ENCODE measurements around the gene FECH. TPM values are rescaled to one million over a fixed set of nuclear protein-coding genes. Genes with fewer than 3 reads are reported as not detected.

FECH gene
- total and polyA plus RNA-seq, 10 of the 15 experiments (the other 5 are each of a cell fraction or from before 2014, with no cell fraction given): 9.9 to 50.0 (median 30.1) TPM

GRCh38 chr18:57542812-57543427 lies 43.6 kb downstream of the FECH start:
- RAD21 ChIA-PET (ENCODE audit: unreplicated experiment): no interaction called here
- BruUV-seq (replicated peaks): no TSS peak
- H3K4me2 ChIP-seq (ENCODE audit: control insufficient read depth, insufficient read depth): no peak overlapping the region
- no peaks in the 10 kb centered on the region; the same call in 2 of the 3 replicates for H3K9me3 ChIP-seq (replicated peaks; ENCODE audit: control insufficient read depth, insufficient read depth, low read length)
- H3K27ac ChIP-seq (ENCODE audit: control insufficient read depth, insufficient read depth): no peak overlapping the region
- H3K4me1 ChIP-seq (ENCODE audit: control insufficient read depth, insufficient read depth, low read length): peaks cover 4% of the 10 kb centered on the region
- POLR2A ChIA-PET: no interaction called here
- SMC1A ChIA-PET (ENCODE audit: uncharacterized antibody, unreplicated experiment): interaction anchor here (0.9 to 1.3 kb wide), 2 partner anchors 19 to 37 kb away, joined by 3 read pairs; no protein-coding TSS in a partner anchor
- H4K20me1 ChIP-seq (ENCODE audit: control insufficient read depth, insufficient read depth): no peaks in the 10 kb centered on the region
- 78% methylated on average over 17 of the region's 17 CpGs for WGBS (ENCODE audit: insufficient coverage, insufficient replicate concordance, low lambda C conversion rate, missing lambda C conversion rate)
- DNase-seq (ENCODE audit: low read depth, low spot score) (no peak), FAIRE-seq (no peak), ATAC-seq (no peak)
- in situ Hi-C loops (cut with MboI) (no loop called here), intact Hi-C loops (cut with micrococcal nuclease; ENCODE audit: unreplicated experiment) (no loop called here)
- H3K9ac ChIP-seq (ENCODE audit: control insufficient read depth, insufficient read depth, low read length): no peak overlapping the region
- no peaks in the 10 kb centered on the region for H3K36me3 ChIP-seq (ENCODE audit: control insufficient read depth in 2 of 2, insufficient read depth in 2 of 2, low read length in 1 of 2)
- CTCF ChIA-PET: interaction anchor here (1.3 kb wide), 1 partner anchor 16 kb away, joined by 3 read pairs; no protein-coding TSS in a partner anchor
- H2AFZ ChIP-seq (ENCODE audit: control insufficient read depth, low read depth, low read length): no peak overlapping the region
- H3K4me3 ChIP-seq: no peak overlapping the region
- no peaks in the 10 kb centered on the region for H3K79me2 ChIP-seq (ENCODE audit: control insufficient read depth, insufficient read depth, low read length)
- TF ChIP-seq CBX5 (IDR thresholded peaks at IDR 0.05; ENCODE audit: low read depth): no peak
- TF ChIP-seq, protein P1, sequence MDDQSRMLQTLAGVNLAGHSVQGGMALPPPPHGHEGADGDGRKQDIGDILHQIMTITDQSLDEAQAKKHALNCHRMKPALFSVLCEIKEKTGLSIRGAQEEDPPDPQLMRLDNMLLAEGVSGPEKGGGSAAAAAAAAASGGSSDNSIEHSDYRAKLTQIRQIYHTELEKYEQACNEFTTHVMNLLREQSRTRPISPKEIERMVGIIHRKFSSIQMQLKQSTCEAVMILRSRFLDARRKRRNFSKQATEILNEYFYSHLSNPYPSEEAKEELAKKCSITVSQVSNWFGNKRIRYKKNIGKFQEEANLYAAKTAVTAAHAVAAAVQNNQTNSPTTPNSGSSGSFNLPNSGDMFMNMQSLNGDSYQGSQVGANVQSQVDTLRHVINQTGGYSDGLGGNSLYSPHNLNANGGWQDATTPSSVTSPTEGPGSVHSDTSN (IDR thresholded peaks at IDR 0.05; ENCODE audit: insufficient replicate concordance, low read depth, low read length): no peak
- no peak for TF ChIP-seq SREBF1 (IDR thresholded peaks at IDR 0.05; ENCODE audit: low read length)
- TF ChIP-seq ASH2L (IDR thresholded peaks at IDR 0.05; ENCODE audit: borderline replicate concordance, low read depth): no peak
- no peak for TF ChIP-seq STAT3 (IDR thresholded peaks at IDR 0.05; ENCODE audit: low read depth, low read length)
- TF ChIP-seq MXI1 (IDR thresholded peaks at IDR 0.05; ENCODE audit: low read depth, low read length): no peak
- TF ChIP-seq, protein P2, sequence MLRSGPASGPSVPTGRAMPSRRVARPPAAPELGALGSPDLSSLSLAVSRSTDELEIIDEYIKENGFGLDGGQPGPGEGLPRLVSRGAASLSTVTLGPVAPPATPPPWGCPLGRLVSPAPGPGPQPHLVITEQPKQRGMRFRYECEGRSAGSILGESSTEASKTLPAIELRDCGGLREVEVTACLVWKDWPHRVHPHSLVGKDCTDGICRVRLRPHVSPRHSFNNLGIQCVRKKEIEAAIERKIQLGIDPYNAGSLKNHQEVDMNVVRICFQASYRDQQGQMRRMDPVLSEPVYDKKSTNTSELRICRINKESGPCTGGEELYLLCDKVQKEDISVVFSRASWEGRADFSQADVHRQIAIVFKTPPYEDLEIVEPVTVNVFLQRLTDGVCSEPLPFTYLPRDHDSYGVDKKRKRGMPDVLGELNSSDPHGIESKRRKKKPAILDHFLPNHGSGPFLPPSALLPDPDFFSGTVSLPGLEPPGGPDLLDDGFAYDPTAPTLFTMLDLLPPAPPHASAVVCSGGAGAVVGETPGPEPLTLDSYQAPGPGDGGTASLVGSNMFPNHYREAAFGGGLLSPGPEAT (IDR thresholded peaks at IDR 0.05; ENCODE audit: low read depth): no peak
- TF ChIP-seq MTA3 (IDR thresholded peaks at IDR 0.05; ENCODE audit: borderline replicate concordance, low read length): no peak
- TF ChIP-seq POLR2AphosphoS5 (IDR thresholded peaks at IDR 0.05; ENCODE audit: low read length): no peak
- no peak for TF ChIP-seq IRF4 (IDR thresholded peaks at IDR 0.05; ENCODE audit: low read depth, low read length)
- TF ChIP-seq YBX1 (IDR thresholded peaks at IDR 0.05): no peak
- TF ChIP-seq, protein P3, sequence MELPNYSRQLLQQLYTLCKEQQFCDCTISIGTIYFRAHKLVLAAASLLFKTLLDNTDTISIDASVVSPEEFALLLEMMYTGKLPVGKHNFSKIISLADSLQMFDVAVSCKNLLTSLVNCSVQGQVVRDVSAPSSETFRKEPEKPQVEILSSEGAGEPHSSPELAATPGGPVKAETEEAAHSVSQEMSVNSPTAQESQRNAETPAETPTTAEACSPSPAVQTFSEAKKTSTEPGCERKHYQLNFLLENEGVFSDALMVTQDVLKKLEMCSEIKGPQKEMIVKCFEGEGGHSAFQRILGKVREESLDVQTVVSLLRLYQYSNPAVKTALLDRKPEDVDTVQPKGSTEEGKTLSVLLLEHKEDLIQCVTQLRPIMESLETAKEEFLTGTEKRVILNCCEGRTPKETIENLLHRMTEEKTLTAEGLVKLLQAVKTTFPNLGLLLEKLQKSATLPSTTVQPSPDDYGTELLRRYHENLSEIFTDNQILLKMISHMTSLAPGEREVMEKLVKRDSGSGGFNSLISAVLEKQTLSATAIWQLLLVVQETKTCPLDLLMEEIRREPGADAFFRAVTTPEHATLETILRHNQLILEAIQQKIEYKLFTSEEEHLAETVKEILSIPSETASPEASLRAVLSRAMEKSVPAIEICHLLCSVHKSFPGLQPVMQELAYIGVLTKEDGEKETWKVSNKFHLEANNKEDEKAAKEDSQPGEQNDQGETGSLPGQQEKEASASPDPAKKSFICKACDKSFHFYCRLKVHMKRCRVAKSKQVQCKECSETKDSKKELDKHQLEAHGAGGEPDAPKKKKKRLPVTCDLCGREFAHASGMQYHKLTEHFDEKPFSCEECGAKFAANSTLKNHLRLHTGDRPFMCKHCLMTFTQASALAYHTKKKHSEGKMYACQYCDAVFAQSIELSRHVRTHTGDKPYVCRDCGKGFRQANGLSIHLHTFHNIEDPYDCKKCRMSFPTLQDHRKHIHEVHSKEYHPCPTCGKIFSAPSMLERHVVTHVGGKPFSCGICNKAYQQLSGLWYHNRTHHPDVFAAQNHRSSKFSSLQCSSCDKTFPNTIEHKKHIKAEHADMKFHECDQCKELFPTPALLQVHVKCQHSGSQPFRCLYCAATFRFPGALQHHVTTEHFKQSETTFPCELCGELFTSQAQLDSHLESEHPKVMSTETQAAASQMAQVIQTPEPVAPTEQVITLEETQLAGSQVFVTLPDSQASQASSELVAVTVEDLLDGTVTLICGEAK (IDR thresholded peaks at IDR 0.05; ENCODE audit: borderline replicate concordance): no peak
- TF ChIP-seq, protein P4, sequence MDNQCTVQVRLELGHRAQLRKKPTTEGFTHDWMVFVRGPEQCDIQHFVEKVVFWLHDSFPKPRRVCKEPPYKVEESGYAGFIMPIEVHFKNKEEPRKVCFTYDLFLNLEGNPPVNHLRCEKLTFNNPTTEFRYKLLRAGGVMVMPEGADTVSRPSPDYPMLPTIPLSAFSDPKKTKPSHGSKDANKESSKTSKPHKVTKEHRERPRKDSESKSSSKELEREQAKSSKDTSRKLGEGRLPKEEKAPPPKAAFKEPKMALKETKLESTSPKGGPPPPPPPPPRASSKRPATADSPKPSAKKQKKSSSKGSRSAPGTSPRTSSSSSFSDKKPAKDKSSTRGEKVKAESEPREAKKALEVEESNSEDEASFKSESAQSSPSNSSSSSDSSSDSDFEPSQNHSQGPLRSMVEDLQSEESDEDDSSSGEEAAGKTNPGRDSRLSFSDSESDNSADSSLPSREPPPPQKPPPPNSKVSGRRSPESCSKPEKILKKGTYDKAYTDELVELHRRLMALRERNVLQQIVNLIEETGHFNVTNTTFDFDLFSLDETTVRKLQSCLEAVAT (IDR thresholded peaks at IDR 0.05): no peak
- TF ChIP-seq POU2F2 (IDR thresholded peaks at IDR 0.05; ENCODE audit: borderline replicate concordance, low read depth, low read length): no peak
- H3K27me3 ChIP-seq (replicated peaks in 1 of 2; ENCODE audit: control insufficient read depth in 2 of 2, insufficient read depth in 2 of 2, low read length in 1 of 2): no peaks in the 10 kb centered on the region

Data from GM12878 (cell line).